Measurements from ENCODE around the gene ATP8A2.
"Not testable (repeated sequence)": the region's sequence is repeated elsewhere in the genome, so short reads cannot be mapped to it uniquely, and the experiment has no call there.

Gene ATP8A2

GRCh38 chr13:25934127-25934526, 562.4 kb downstream of the ATP8A2 start:
- FAIRE-seq: no peak

- no peak for FAIRE-seq
These were observed 568.4 kb downstream of the ATP8A2 start for GRCh38 chr13:25939961-25940687.

GRCh38 chr13:25943081-25943480, 571.3 kb downstream of the ATP8A2 start:
- no peak for FAIRE-seq

GRCh38 chr13:25943658-25944057, 571.9 kb downstream of the ATP8A2 start:
- no peak for FAIRE-seq

GRCh38 chr13:25945596-25945995, 573.8 kb downstream of the ATP8A2 start:
- FAIRE-seq: no peak

GRCh38 chr13:25946321-25946720, 574.5 kb downstream of the ATP8A2 start:
- FAIRE-seq: no peak

- FAIRE-seq: no peak
These were observed 577.1 kb downstream of the ATP8A2 start for GRCh38 chr13:25948910-25949309.

- no peak for FAIRE-seq
These were observed 580.1 kb downstream of the ATP8A2 start for GRCh38 chr13:25951831-25952230.

- FAIRE-seq: not testable (repeated sequence)
These were observed 582.3 kb downstream of the ATP8A2 start for GRCh38 chr13:25954080-25954479.

- FAIRE-seq: not testable (repeated sequence)
These were observed 583.2 kb downstream of the ATP8A2 start for GRCh38 chr13:25954943-25955342.

GRCh38 chr13:25958986-25959385, 587.2 kb downstream of the ATP8A2 start:
- FAIRE-seq: no peak

- no peak for FAIRE-seq
These were observed 589.5 kb downstream of the ATP8A2 start for GRCh38 chr13:25961294-25961693.

- FAIRE-seq: no peak
These were observed 591.9 kb downstream of the ATP8A2 start for GRCh38 chr13:25963674-25964073.

GRCh38 chr13:25965596-25965995, 593.8 kb downstream of the ATP8A2 start:
- FAIRE-seq: no peak

GRCh38 chr13:25966086-25966485, 594.3 kb downstream of the ATP8A2 start:
- FAIRE-seq: no peak

GRCh38 chr13:25967144-25967543, 595.4 kb downstream of the ATP8A2 start:
- FAIRE-seq: no peak

GRCh38 chr13:25971047-25971446, 599.3 kb downstream of the ATP8A2 start:
- no peak for FAIRE-seq

GRCh38 chr13:25971459-25972145, 599.8 kb downstream of the ATP8A2 start:
- no peak for FAIRE-seq

- FAIRE-seq: no peak
These were observed 601.3 kb downstream of the ATP8A2 start for GRCh38 chr13:25973085-25973484.

- no peak for FAIRE-seq
These were observed 601.8 kb downstream of the ATP8A2 start for GRCh38 chr13:25973576-25973975.

GRCh38 chr13:25977216-25977615, 605.4 kb downstream of the ATP8A2 start:
- no peak for FAIRE-seq

GRCh38 chr13:25977671-25978070, 605.9 kb downstream of the ATP8A2 start:
- FAIRE-seq: no peak

- FAIRE-seq: no peak
These were observed 607.2 kb downstream of the ATP8A2 start for GRCh38 chr13:25978961-25979360.

GRCh38 chr13:25979371-25979770, 607.6 kb downstream of the ATP8A2 start:
- FAIRE-seq: no peak

GRCh38 chr13:25980255-25980654, 608.5 kb downstream of the ATP8A2 start:
- no peak for FAIRE-seq
